GM18861 (cell line): ENCODE results near the gene STK38L.

Source experiments
- ATAC-seq: cut with Tn5 transposase; IDR thresholded peaks from one replicate; pipeline ENCODE4 v1.9.1; 2021; ENCODE audit not compliant: unreplicated experiment

Gene STK38L

DNA sequence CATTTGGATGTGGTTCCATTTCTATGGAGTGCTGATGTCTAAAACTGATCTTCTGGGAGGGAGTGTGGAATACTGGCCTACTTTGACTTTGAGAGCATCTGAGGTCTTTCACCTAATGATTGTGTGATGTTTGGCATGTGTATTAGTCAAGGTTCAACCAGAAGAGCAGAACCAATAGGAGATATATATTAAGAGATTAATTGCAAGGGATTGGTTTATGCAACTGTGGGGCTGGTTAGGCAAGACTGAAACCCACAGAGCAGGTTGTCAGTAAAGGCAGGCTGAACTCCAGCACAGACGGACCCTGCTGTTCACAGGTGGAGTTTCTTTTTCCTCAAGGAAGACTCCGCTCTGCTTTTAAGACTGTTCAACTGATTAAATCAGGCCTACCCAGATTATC lies 100.2 kb downstream of the STK38L start:
- ATAC-seq, result no peak

DNA sequence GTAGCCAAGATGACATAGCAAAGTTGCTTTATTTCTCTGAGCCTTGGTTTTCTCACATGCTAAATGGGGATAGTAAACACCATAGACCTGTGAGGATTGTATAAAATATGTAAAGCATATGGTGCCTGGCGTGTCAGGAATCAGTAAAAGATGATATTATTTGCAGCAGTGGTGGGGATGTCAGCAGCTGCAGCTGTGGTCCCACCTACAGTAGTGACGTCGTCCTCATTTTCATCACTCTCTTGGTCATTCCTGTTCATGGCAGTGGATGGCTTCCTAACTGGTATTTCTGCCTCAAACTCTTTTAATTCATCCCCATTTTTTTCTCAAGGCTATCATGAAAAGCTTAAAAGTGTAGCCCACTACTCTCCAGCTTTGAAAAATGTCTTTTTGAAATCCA lies 100.7 kb downstream of the STK38L start:
- no peak for ATAC-seq

DNA sequence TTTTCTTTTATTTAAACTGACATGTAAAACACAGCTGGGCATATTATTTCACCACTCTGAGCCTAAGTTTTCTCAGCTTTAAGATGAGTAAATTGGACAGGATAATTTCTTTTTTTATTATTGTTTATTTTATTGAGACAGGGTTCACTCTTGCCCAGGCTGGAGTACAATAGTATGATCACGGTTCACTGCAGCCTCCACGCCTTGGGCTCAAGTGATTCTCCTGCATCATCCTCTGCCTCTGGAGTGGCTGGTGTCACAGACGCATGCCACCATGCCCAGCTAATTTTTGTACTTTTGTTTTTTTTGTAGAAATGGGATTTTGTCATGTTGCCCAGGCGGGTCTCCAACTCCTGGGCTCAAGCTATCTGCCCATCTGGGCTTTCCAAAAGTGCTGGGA lies 101.3 kb downstream of the STK38L start:
- ATAC-seq, result no peak

DNA sequence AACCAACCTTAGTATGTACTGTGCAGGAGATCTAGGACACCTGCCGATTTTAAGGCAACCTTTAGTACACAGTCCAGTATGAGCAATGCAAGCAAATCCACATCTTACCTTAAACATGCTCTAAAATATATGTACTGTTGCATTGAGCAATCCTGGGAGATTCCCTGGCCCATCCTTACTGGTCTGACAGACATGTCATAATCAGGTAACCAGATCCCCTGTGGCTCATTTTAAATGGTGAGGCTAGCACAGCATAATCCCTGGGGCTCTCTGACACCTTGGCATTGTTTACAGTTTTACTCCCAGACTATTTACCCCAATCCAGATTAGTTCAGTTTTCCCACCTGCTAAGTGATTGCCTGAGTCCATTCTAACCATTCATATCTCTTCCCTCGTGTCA lies 103.7 kb downstream of the STK38L start:
- no peak for ATAC-seq

DNA sequence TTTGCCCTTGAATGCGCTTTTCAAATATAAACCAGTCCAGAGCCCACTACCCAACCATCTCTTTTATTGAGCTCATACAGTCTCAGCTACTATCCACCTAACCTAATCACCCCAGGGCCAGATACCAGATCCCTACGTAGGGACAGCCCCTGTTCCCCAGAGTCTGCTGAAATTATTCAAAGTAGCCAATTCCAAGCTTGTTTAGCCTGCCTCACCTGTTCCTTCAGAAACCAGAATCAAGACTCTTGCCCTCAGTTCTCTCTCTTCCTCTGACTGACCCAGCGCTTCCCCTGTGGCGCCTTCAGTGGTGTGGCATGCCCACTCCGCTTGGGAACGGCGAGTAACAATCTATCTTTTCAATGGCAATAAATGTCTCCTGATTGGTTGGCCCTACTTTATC lies 107.4 kb downstream of the STK38L start:
- ATAC-seq, result no peak

DNA sequence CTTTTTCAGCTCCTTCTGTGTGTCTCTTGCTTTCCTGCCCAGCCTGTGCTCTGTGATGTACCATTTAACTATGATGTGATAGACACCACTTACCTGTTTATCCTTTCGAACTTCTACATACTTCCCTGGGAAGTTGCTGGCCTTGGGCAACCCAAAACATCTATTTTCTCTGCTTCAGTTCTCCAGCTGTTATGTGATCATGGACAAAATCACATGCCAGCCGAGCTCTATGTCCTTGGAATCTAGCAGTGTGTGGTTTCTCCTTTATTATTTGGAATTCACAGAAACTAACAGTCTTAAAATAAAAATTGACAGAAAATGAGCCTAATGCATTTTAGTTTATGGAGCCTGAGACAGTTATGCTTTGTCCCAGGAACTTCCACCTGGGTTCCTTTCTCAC lies 111.4 kb downstream of the STK38L start:
- ATAC-seq, result no peak

DNA sequence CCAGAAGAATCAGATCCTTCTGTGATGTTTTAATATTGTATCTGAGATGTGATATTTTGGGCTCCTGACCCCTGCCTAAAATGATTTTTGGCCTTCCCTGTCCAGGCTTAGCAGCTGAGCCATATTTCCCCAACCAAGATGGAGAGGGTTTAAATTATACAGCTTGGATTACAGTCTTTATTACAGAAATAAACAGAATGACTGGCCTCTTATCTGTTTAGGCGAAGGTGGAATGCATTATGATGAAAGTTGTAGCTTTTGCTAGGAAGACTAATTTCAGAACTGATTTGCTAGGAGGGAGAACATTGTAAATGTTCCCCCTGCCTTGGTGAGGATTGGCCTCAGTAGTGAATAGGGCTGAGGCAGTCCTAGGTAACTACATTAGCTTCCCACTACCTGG lies 111.9 kb downstream of the STK38L start:
- no peak for ATAC-seq

DNA sequence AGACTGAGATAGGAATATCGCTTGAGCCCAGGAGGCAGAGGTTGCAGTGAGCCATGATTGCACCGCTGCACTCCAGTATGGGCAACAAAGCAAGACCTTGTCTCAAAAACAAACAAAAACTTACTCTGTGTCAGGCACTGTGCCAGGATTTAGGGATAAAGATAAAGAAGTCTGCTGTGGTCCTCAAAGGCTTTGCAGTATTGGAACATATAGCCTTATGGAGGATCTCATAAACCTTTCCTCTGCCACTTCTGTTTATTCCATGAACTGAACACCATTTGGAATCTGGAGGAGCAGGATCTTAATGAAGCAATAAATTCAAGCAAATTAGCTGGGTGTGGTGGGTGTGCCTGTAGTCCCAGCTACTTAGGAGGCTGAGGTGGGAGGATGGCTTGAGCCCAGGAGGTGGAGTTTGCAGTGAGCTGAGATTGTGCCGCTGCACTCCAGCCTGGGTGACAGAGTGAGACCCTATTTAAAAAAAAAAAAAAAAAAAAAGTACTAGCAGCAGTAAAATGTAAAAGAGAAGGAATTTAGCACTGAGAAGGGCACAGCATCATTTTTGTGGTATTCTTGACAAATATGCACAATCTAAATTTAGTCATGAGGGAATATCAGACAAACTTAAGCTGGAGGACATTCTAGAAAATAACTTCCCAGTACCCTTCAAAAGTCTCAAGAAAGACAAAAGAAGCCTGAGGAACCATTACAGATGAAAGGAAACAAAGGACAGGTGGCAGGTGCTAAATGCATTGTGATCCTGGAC lies 115.7 kb downstream of the STK38L start:
- ATAC-seq, result no peak

DNA sequence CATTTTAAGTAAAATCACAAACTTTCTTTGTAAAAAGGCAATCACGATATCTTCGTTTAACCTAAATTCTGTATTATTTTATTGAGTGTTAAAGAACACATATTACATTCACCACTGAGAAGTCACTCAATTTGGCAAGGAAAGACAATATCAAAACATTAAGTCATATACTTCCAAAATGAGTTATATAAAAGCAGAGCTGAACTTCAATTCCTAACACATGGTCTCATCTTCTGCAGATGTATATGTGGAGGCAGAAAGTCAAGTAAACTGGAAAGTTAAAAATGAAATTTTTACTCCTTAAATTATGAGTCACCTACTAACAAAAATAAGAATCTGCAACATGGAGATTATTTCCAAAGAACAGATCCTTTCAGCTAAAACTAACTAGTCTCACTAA lies 117.3 kb downstream of the STK38L start:
- no peak for ATAC-seq

DNA sequence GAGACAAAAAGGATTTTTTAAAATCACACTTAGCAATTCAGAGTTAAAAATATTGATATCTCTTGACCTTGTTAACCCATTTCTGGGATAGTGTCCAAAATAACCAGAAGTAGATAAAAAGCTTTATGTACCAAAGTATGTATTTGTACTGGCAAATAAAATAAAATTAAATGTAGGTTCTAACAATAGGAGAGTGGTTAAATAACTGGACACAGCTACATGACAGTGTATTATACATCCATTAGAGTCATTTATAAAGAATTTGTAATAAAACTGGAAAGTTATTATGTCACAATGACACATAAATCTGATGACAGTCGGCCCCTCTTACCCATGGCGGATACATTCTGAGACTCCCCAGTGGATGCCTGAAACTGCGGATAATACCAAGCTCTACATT lies 122.5 kb downstream of the STK38L start:
- no peak for ATAC-seq

DNA sequence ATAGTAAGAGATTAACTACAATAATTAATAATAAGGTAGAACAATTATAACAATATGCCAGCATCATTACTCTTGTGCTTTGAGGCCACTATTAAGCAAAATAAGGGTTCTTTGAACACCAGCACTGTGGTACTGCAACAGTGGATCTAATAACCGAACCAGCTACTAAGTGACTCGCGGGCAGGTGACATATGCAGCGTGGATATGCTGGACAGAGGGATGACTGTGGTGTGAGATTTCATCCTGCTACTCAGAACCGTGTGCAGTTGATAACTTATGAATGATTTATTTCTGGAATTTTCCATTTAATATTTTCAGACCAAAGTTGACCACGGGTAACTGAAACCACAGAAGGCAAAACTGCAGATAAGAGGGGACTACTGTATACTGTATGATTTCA lies 123.0 kb downstream of the STK38L start:
- no peak for ATAC-seq
